GM19468 (cell line): Measurements from ENCODE around the gene SQSTM1.

Source experiments
- ATAC-seq: cut with Tn5 transposase; IDR thresholded peaks from one replicate; pipeline ENCODE4 v1.9.1; 2021; ENCODE audit warnings: mild to moderate bottlenecking, moderate library complexity, moderate number of reproducible peaks; ENCODE audit not compliant: unreplicated experiment; ENCODE audit errors: extremely low read depth

SQSTM1 gene

GRCh38 chr5:179840321-179840720 is 19.6 kb downstream of the SQSTM1 start:
- no peak for ATAC-seq

- no peak for ATAC-seq
These were observed 20.1 kb downstream of the SQSTM1 start for GRCh38 chr5:179840766-179841165.

GRCh38 chr5:179841621-179842020 is 20.9 kb downstream of the SQSTM1 start:
- ATAC-seq, result no peak

- peak; percentile 79 for ATAC-seq
These were observed 32.4 kb downstream of the SQSTM1 start for GRCh38 chr5:179852993-179853547.

GRCh38 chr5:179854356-179854755 is 33.7 kb downstream of the SQSTM1 start:
- ATAC-seq, result no peak

- ATAC-seq, result peak; percentile 6
These were observed 37.5 kb downstream of the SQSTM1 start for GRCh38 chr5:179858241-179858585.

- peak; percentile 97 for ATAC-seq
These were observed 38.1 kb downstream of the SQSTM1 start, which contains the start of gene MRNIP for GRCh38 chr5:179858586-179859427. Gene MRNIP, minus strand, starts transcription at chr5:179858817. Its CDS starts 21 bp downstream, at chr5:179858796.

- no peak for ATAC-seq
These were observed 39.6 kb downstream of the SQSTM1 start for GRCh38 chr5:179860301-179860700.

GRCh38 chr5:179862296-179862695 is 41.6 kb downstream of the SQSTM1 start:
- ATAC-seq, result no peak

- ATAC-seq, result no peak
These were observed 42.2 kb downstream of the SQSTM1 start for GRCh38 chr5:179862891-179863290.

GRCh38 chr5:179863449-179864085 is 42.9 kb downstream of the SQSTM1 start:
- ATAC-seq, result no peak

GRCh38 chr5:179864686-179865085 is 44.0 kb downstream of the SQSTM1 start:
- no peak for ATAC-seq

- no peak for ATAC-seq
These were observed 45.0 kb downstream of the SQSTM1 start for GRCh38 chr5:179865491-179866240.

GRCh38 chr5:179866241-179867078 is 45.8 kb downstream of the SQSTM1 start:
- no peak for ATAC-seq

- no peak for ATAC-seq
These were observed 46.4 kb downstream of the SQSTM1 start for GRCh38 chr5:179867079-179867465.

- no peak for ATAC-seq
These were observed 46.8 kb downstream of the SQSTM1 start for GRCh38 chr5:179867476-179867875.

GRCh38 chr5:179868541-179868940 is 47.8 kb downstream of the SQSTM1 start:
- no peak for ATAC-seq

- ATAC-seq, result no peak
These were observed 48.4 kb downstream of the SQSTM1 start for GRCh38 chr5:179869101-179869500.

GRCh38 chr5:179869641-179870402 is 49.1 kb downstream of the SQSTM1 start:
- ATAC-seq, result no peak
